MM.1S (cell line): Measurements from ENCODE around the gene EPHB6.

Source experiments
- DNase-seq: peaks from one replicate; pipeline ENCODE4 v3.0.0-alpha.2; 2015
- H2AFZ ChIP-seq: fragments of 300-600 bp; sonication (generic); 2 replicates; pipeline ENCODE4 v1.6.0; 2016; ENCODE audit warnings: antibody characterized with exemption, low read length
- H3F3A ChIP-seq: fragments of 300-600 bp; sonication (generic); 2 replicates; pipeline ENCODE4 v1.6.1; 2016; ENCODE audit warnings: mild to moderate bottlenecking, antibody characterized with exemption, low read length, moderate library complexity, mixed read lengths; ENCODE audit not compliant: insufficient read depth
- H3K27ac ChIP-seq: fragments of 300-600 bp; sonication (generic); 2 replicates; pipeline ENCODE4 v1.5.1; 2016; ENCODE audit warnings: mild to moderate bottlenecking, low read length
- H3K27me3 ChIP-seq: fragments of 300-600 bp; sonication (generic); replicated peaks from 2 replicates; pipeline ENCODE4 v1.6.0; 2016; ENCODE audit warnings: low read length; ENCODE audit not compliant: insufficient read depth
- H3K36me3 ChIP-seq: fragments of 300-600 bp; sonication (generic); replicated peaks from 2 replicates; pipeline ENCODE4 v1.6.1; 2016; ENCODE audit warnings: mild to moderate bottlenecking, low read length, mixed read lengths; ENCODE audit not compliant: insufficient read depth
- H3K4me1 ChIP-seq: fragments of 300-600 bp; sonication (generic); 2 replicates; pipeline ENCODE4 v1.6.1; 2016; ENCODE audit warnings: low read length, mixed read lengths
- H3K4me2 ChIP-seq: fragments of 300-600 bp; sonication (generic); 2 replicates; pipeline ENCODE4 v1.6.0; 2016; ENCODE audit warnings: low read depth, low read length
- H3K4me3 ChIP-seq: fragments of 300-600 bp; sonication (generic); 2 replicates; pipeline ENCODE4 v1.5.1; 2016; ENCODE audit warnings: low read length, mixed read lengths
- H3K79me2 ChIP-seq: fragments of 300-600 bp; sonication (generic); 2 replicates; pipeline ENCODE4 v1.6.1; 2016; ENCODE audit warnings: mixed run types, low read length, mixed read lengths
- H3K9ac ChIP-seq: fragments of 300-600 bp; sonication (generic); 2 replicates; pipeline ENCODE4 v1.6.1; 2016; ENCODE audit warnings: low read length, mixed read lengths
- H3K9me2 ChIP-seq: fragments of 300-600 bp; sonication (generic); replicated peaks from 2 replicates; pipeline ENCODE4 v1.6.1; 2016; ENCODE audit warnings: mild to moderate bottlenecking, low read length, mixed read lengths; ENCODE audit not compliant: insufficient read depth
- H3K9me3 ChIP-seq: fragments of 300-600 bp; sonication (generic); replicated peaks from 2 replicates; pipeline ENCODE4 v1.6.1; 2016; ENCODE audit warnings: mild to moderate bottlenecking, low read length, mixed read lengths; ENCODE audit not compliant: insufficient read depth
- H4K20me1 ChIP-seq: fragments of 300-600 bp; sonication (generic); 2 replicates; pipeline ENCODE4 v1.6.1; 2016; ENCODE audit warnings: mild to moderate bottlenecking, low read length, moderate library complexity, mixed read lengths; ENCODE audit not compliant: insufficient read depth
- EZH2 ChIP-seq: fragments of 300-600 bp; sonication (generic); optimal IDR thresholded peaks from 2 replicates; pipeline ENCODE3; 2017; ENCODE audit warnings: low read depth, mild to moderate bottlenecking, antibody characterized with exemption, low read length, mixed read lengths
- EZH2phosphoT487 ChIP-seq: fragments of 300-600 bp; sonication (generic); IDR thresholded peaks from 2 replicates; pipeline ENCODE4 v1.6.1; 2018; ENCODE audit warnings: antibody characterized with exemption, low read length
- TF ChIP-seq, protein P1 (sequence below): fragments of 300-600 bp; sonication (generic); IDR thresholded peaks from 2 replicates; pipeline ENCODE4 v1.5.1; 2016; ENCODE audit warnings: antibody characterized with exemption, low read length, mixed read lengths

EPHB6 gene

DNA sequence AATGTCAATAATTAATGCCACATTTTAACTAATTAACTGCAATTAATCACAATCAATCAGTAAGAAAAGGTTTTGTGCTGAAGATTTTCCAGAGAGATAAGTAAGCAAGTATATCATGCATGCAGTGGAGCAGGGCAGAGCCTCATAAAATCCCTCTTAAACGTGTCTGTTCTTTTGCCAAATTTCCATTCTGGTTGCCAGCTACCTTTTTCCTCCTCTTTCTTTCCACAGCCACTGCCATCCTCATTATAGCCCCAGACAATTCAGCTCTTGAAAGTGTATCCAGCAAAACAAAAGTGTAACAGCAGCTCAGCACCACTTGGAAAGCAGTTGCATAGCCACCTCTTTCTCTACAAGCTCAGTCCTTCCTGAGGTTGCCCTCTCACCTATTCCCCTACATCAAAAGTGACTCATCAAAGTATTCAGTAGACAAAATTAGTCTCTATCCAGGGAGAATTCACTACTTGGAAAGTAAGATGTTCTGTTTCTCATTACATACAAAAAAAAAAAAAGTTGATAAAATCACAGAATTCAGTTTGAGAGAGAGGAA is 26.9 kb upstream of the EPHB6 start:
- peaks cover 1% of the 10 kb centered on the region; the same call in 1 of the 2 replicates for H3K4me1 ChIP-seq
- H3K27me3 ChIP-seq = no peaks in the 10 kb centered on the region
- H3K27ac ChIP-seq = no peak overlapping the region
- H3K9me3 ChIP-seq = no peaks in the 10 kb centered on the region
- H3K79me2 ChIP-seq = no peaks in the 10 kb centered on the region
- H3K4me3 ChIP-seq = no peak overlapping the region
- no peak for DNase-seq
- TF ChIP-seq EZH2phosphoT487 (no peak), EZH2 (no peak)
- TF ChIP-seq, protein P1, sequence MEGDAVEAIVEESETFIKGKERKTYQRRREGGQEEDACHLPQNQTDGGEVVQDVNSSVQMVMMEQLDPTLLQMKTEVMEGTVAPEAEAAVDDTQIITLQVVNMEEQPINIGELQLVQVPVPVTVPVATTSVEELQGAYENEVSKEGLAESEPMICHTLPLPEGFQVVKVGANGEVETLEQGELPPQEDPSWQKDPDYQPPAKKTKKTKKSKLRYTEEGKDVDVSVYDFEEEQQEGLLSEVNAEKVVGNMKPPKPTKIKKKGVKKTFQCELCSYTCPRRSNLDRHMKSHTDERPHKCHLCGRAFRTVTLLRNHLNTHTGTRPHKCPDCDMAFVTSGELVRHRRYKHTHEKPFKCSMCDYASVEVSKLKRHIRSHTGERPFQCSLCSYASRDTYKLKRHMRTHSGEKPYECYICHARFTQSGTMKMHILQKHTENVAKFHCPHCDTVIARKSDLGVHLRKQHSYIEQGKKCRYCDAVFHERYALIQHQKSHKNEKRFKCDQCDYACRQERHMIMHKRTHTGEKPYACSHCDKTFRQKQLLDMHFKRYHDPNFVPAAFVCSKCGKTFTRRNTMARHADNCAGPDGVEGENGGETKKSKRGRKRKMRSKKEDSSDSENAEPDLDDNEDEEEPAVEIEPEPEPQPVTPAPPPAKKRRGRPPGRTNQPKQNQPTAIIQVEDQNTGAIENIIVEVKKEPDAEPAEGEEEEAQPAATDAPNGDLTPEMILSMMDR = no peak
- H3K4me2 ChIP-seq = no peak overlapping the region
- no peaks in the 10 kb centered on the region for H3F3A ChIP-seq
- no peak overlapping the region for H3K9ac ChIP-seq
- H3K9me2 ChIP-seq = no peaks in the 10 kb centered on the region
- H2AFZ ChIP-seq = no peak overlapping the region
- no peaks in the 10 kb centered on the region for H4K20me1 ChIP-seq
- no peaks in the 10 kb centered on the region for H3K36me3 ChIP-seq

DNA sequence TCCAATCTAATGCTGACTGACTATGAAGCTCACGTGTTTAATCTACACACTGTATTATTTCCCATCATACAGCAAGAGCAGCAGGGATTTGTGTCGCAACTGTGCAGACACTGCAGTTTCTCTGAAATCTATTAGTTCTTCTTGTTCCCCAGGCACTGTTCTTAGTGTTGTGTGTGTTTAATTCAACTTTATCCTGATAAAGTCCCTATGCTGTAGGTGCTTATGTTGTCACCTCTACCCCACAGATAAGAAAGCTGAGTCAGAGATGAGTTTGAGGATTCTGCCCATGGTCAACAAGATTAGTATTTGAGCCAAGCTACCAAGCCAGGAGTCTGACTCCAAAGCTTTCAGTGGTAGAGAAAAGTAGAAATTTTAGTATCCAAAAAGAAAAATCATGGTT is 22.5 kb upstream of the EPHB6 start:
- Histone ChIP-seq H3K4me2 (no peak overlapping the region), H3K9me2 (no peaks in the 10 kb centered on the region), H3K9ac (no peak overlapping the region), H3K4me1 (peaks cover 6% of the 10 kb centered on the region; the same call in 1 of the 2 replicates), H3K9me3 (no peaks in the 10 kb centered on the region), H3K36me3 (no peaks in the 10 kb centered on the region), H3K79me2 (no peaks in the 10 kb centered on the region), H3K27ac (no peak overlapping the region), H4K20me1 (no peaks in the 10 kb centered on the region), H3K27me3 (no peaks in the 10 kb centered on the region), H2AFZ (no peak overlapping the region), H3K4me3 (no peak overlapping the region), H3F3A (no peaks in the 10 kb centered on the region)
- DNase-seq = no peak
- TF ChIP-seq EZH2phosphoT487 = no peak
- TF ChIP-seq, protein P1 = no peak

DNA sequence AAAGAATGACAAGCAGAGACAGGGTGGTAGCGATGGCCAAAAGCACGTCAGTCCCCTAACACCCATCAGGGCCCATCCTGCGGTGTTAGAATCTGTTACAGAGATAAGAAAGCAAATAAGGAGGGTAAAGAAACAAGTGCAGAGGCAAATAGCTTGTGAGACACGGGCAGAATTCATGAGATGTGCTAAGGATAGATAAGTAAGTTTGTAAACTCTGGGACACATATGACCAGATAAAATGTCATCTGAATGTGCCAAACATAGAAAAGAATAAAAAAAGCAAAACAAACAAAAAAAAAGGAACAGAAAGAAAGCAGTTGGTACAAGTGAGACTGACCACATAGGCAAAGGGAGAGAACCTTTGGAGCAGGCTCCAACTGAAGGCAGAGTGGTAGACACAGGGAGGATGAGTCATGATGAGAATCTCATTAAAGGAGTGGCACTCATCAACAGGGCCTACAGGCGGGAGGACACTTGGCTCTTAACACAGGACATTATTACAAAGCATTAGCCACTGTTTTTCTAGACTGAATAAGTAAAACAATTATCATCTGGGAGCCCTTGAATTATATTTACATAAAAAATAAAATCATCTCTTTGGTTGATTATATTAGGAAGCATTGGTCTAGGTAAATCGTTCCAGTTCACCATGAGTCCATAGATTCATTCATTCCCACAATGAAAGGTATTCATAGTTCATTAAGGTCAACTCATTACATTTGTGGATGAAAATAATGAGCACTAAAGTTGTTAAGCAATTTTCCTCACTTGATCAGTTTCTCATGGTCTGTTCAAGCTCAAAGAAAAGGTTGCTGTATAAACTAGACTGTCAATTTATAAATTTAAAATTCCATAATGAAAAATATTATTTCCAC is 21.5 kb upstream of the EPHB6 start:
- Histone ChIP-seq H2AFZ (no peak overlapping the region), H3K4me1 (peaks cover 6% of the 10 kb centered on the region; the same call in 1 of the 2 replicates), H4K20me1 (no peaks in the 10 kb centered on the region), H3K9me3 (no peaks in the 10 kb centered on the region), H3K79me2 (no peaks in the 10 kb centered on the region), H3F3A (no peaks in the 10 kb centered on the region), H3K4me3 (no peak overlapping the region), H3K36me3 (no peaks in the 10 kb centered on the region), H3K27ac (no peak overlapping the region), H3K9me2 (no peaks in the 10 kb centered on the region), H3K4me2 (no peak overlapping the region), H3K27me3 (no peaks in the 10 kb centered on the region), H3K9ac (no peak overlapping the region)
- DNase-seq = no peak
- TF ChIP-seq EZH2 (no peak), EZH2phosphoT487 (no peak)
- TF ChIP-seq, protein P1 = no peak
